GM21576 (cell line): ENCODE measurements around the gene ZNF48.
"Not testable (repeated sequence)": the region's sequence is repeated elsewhere in the genome, so short reads cannot be mapped to it uniquely, and the experiment has no call there.

ENCODE experiments used
- ATAC-seq: cut with Tn5 transposase; IDR thresholded peaks from one replicate; pipeline ENCODE4 v1.9.1; 2021; ENCODE audit warnings: mild to moderate bottlenecking, moderate library complexity; ENCODE audit not compliant: unreplicated experiment

Gene ZNF48

DNA sequence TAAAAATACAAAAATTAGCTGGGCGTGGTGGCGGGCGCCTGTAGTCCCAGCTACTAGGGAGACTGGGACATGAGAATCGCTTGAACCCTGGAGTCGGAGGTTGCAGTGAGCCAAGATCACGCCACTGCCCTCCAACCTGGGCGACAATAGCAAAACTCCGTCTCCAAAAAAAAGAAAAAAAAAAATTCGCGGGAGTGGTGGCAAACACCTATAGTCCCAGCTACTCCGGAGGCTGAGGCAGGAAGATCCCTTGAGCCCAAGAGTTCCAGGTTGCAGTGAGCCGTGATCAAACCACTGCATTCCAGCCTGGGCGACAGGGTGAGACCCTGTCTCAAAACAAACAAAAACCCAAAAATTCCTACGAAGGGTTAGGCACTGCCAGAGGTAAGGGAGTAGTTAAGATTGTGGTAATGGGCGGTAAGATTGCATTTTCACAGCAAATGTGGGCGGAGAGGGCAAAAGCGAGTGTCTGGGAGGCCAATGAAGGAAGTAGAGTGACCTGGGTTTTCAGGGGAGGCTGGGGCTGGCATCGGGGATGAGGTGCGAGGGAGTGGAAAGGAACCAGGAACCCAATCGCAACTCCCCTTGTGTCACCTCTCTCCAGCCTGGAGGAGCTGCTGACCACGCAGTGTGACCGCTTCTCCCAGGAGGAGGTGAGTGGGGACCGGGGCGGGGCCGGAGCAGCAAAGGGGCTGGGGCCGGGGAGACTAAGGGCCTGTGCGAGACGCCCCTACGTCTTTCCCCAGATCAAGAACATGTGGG lies 18.0 kb upstream of the ZNF48 start:
- no peak for ATAC-seq

DNA sequence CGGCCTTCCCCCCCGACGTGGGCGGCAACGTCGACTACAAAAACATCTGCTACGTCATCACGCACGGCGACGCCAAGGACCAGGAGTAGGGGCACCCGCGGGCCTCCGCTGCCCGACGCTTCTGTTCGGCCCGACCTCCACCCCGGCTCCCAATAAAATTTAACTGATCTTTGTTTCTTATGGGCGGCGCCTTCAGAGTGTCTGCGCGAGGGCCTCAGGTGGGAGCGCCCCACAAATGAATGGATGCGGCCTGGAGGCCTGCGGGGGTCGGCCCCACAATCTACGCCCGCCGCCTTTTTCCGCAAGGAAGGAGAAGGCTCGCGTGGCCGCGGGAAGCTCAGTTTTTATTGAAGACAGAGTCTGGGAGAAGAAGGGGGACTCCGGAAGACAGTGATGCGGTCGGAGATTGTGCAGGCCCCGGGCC lies 17.4 kb upstream of the ZNF48 start:
- ATAC-seq: peak; percentile 31

DNA sequence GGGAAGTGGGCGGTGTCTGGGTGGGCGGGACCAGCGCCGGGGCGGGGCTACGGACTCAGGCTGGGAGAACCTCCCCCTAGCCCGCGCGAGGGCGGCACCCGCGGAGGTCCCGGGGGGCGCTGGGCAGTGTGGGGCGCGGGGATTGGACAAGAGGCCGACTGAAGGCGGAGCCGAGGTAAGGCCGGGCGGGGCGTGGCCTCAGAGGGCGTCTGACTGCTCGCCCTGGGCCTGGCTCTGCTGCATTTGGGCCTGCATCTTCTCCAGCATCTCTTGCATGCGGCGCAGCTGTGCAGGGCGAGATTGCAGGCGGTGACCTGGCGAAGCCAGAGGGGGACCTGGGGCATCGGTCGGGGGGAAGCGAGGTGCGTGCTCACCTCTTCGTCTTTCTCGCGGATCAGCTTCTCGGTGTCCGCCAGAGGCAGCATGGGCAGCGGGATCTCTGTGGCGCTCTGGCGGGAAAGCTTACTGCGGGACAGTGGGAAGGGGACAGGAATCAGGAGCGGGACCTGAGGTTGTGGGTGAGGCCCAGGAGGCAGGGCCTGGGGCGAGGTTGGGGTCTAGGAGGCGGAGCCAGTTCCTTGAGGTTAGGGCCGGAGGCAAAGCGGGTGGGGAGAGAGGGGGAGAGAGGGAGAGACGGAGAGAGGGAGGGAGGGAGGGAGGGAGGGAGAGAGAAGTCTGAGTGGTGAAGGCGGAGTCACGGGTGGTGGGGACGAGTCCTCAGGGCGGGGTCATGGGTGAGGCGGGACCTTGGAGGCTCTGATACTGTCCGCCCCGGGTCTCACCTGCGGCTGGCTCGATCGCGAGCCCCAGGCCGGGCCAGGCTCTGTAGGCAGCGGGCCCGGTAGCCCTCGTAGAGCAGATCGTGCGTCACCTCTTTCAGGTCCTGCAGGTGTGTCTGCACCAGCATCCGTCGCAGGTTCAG lies 16.7 kb upstream of the ZNF48 start:
- peak; percentile 85 for ATAC-seq

DNA sequence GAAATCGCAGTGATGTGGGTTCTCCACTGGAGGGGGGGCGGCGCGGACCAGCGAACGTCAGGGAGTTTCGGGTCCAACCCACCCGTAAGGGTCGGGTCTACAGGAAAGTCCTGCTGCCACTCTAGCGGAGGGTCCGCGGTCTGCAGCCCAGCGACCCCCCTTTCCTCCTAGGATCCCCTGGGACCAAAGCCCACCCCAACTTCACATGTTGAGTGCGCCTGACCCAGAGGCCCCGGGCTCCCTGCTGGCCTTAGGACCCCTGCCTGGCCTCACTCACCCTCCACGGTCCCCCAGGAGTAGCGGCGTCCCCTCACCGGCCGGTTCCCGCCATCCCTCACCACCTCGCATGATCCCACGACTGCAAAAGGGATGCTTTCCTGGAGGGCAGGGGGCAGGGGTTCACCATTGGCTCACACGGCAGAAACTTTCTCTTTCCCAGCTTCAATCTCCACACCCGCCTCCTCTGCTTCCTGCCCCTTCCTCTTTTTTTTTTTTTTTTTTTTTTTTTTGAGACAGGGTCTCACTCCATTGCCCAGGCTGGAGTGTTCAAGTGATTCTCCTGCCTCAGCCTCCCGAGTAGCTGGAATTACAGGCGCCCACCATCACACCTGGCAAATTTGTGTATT lies 15.9 kb upstream of the ZNF48 start:
- no peak for ATAC-seq

DNA sequence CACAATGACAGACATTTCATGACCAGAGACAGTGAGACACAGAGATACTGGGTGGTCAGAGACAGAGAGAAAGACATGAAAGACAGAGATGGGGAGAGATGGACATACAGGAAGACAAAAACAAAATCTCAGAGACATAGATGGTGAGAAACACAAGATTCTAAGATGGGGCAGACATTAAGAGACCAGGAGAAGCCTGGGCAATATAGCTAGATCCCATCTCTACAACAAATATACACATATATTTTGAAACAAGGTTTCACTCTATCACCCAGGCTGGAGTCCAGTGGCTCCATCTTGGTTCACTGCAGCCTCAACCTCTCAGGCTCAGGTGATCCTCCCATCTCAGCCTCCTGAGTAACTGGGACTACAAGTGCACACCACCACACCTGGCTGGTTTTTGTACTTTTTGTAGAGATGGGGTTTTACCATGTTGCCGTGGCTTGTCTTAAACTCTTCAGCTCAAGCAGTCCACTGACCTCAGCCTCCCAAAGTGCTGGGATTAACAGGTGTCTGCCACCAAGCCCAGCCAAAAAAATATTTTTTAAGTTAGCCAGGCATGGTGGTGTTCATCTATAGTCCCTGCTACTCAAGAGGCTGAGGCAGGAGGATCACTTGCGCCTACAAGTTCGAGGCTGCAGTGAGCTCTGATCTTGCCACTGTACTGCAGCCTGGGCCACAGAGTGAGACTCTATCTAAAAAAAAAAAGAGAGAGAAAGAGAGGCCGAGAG lies 15.0 kb upstream of the ZNF48 start:
- ATAC-seq: no peak

DNA sequence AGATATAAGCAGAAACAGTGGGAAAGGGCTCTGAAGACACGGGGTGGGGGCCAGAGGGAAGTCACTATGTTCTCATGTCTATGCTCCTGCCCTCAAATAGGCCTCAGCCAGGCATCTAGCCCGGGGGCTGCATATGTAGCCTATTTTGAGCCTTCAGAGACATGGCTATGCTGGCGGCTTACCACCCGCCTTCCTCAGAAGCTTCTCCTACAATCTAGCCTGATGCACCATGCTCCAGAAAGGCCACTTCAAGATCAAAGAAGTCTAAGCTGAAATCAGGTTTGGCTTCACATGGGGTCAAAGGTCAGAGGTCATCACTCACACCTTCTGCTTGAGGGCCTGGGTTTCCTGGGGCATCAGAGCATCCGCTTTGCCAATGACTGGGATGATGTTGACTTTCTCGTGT lies 14.4 kb upstream of the ZNF48 start:
- no peak for ATAC-seq

DNA sequence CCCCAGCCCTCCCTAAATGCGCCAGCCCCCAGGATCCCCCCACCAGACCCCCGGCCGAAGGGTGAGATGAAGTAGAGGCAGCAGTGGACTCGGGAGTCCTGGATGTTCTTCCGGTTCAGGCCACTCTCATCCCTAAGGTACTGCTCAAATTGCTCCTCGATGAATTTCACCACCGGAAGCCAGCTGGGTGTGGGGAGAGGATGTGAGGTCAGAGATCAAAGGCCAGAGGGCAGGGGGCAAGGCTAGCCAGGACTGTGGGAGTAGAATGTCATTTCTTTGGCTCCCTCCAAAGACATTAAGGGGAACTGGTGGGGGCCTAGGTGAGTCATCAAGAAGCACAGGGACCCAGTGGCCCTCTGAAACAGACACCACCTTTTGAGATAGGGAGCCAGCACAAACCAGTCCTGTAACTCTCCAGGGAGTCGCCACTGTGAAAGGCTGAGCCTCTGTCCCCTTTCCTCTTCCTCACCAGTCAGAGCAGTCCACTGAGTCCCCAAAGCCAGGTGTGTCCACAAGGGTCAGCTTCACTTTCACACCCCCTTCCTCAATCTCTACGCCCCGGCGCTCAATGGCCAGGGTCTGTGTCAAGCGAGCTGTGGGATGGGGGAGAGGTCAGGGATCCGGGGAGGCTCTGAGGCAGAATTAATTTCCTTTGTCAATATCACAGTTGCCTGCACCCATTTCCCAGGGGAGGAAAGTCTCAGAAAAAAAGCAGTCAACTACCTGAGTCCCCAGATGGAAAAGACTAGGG lies 13.8 kb upstream of the ZNF48 start:
- no peak for ATAC-seq

DNA sequence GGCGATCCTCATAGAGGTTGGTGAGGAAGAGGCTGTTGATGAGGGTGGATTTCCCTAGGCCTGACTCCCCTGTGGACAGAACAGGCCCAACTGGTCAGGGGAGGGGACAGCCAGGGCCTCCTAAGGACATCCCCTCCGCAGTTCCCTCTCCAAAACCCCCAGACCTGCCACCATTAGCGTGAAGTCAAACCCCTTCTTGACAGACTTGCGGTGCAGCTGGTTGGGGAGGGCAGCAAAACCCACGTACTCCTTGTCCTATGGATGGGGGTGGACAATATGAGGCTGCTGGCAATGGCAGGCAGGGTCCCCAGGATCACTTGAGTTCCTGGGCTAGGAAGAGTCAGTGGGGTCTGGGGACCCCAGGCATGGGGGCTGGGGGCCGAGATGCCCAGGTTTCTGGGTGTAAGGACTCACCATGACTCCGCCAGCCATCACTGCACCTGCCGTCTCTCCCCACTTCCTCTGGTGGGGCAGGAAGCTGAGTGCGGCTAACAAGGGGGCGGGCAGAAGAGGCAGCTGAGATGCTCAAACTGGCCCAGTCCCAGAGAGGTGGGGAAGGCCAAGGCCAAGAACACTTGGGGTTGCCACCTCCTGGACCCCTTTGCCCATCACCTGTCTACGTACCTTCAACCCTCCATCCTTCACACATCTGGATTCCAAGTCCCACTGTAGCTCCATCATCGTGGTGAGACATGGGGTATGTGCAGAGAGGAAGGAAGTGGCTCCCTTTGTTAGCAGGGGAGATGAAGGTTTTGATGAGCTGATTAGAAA lies 12.9 kb upstream of the ZNF48 start, which contains the start of gene SEPTIN1:
TSS of gene SEPTIN1 (minus strand) at position 451 of the 771 bp plus-strand sequence. CDS start at position 432, 19 bp downstream.
- ATAC-seq: no peak

DNA sequence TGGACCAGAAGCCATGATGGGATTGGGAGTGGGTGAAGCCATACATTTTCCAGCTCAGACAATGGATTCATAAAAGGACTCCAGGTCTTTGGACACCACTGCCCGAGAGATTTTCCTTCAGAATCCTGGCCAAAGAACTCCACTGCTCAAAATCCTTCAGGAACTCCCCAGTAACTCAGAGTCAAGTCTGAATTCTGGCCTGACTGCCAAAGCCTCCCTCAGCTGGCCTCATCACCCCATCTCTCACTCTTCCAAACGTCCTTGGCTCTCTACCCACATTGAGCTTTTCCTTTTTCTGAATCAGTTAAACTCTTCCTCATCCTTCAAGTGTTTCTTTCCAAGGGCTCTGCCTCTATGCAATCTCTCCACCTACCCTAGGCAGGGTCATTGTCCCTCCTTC lies 11.7 kb upstream of the ZNF48 start:
- no peak for ATAC-seq

DNA sequence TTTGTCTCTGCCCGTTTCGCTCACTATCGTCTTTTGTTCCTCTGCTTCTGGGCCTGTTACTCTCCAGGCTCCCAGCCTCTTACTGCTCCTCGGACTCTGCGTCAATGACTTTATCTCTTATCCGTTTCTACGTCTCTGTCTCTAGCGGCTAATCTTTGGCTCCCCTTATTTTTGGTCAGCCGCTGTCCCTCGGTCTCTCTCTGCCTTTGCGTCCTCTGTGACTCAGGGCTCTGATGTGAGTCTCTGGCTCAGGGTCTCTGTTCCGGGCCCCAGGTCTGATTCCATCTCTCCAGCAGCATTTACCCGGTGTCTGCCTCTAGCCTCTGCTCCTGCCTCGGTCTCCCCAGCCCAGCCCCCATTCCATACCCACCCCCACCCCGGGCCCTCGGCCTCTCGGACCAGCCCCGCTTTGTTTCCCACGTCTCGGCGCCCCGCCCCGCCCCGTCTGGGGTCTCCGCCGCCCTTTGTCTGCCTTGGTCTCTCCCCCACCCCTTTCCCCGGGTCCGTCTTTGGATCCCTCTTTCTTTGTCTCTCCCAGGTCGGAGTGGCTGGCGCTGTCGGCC lies 547 bp upstream of the ZNF48 start:
- ATAC-seq: no peak

DNA sequence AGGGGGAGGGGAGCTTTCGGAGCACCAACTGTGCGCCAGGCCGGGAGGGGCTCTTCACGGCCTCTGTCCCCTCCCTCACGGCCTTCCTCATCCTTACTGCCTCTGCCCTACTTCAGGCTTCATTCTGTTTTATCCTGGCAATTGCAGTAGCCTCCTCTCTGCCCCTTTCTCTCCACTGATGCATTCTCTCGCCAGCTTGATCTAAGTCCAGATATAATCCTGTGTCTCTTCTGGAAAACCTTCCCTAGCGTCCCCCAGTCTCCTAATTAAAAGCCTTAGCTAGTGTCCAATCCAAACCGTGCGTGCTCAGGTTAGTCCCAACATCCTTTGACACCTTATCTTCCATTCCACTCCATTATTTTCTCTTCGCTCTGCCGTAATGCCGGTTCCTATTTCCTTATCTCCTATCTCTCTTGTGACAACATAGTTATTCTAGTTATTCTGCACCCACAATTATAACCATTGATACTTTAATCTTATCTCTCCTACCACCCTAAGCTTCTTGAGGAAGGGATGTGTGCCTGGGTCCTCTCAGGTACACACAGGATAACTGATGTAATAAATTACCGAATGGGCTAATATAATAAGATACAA lies 869 bp downstream of the ZNF48 start:
- ATAC-seq: no peak

DNA sequence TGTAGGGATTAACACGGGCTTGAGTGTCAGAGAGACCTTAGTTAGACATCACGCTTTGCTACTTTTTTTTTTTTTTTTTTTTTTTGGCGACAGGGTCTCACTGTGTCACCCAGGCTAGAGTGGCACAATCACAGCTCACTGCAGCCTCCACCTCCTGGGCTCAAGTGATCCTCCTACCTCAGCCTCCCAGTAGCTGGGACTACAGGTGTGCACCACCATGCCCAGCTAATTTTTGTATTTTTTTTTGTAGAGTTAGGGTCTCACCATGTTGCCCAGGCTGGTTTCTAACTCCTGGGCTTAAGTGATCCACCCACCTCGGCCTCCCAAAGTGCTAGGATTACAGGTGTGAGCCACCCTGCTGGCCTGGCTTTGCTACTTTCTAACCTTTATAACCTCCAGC lies 1.4 kb downstream of the ZNF48 start:
- not testable (repeated sequence) for ATAC-seq

DNA sequence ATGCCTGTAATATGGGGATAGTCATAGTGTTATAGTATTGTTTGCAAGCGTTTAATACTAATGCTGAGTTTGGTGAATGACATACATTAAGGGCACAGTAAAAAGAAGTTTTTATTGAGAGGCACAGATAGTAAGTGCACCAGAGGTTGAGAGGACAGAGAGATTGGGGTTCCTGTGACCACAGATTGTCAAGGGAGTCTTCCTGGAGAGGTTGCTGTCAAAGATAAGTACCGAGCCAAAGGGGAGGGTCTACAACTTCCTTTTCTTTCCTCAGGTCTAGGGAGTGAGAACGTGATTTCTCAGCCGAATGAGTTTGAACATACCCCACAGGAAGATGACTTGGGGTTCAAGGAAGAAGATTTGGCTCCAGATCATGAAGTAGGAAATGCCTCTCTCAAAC lies 1.8 kb downstream of the ZNF48 start:
- no peak for ATAC-seq

DNA sequence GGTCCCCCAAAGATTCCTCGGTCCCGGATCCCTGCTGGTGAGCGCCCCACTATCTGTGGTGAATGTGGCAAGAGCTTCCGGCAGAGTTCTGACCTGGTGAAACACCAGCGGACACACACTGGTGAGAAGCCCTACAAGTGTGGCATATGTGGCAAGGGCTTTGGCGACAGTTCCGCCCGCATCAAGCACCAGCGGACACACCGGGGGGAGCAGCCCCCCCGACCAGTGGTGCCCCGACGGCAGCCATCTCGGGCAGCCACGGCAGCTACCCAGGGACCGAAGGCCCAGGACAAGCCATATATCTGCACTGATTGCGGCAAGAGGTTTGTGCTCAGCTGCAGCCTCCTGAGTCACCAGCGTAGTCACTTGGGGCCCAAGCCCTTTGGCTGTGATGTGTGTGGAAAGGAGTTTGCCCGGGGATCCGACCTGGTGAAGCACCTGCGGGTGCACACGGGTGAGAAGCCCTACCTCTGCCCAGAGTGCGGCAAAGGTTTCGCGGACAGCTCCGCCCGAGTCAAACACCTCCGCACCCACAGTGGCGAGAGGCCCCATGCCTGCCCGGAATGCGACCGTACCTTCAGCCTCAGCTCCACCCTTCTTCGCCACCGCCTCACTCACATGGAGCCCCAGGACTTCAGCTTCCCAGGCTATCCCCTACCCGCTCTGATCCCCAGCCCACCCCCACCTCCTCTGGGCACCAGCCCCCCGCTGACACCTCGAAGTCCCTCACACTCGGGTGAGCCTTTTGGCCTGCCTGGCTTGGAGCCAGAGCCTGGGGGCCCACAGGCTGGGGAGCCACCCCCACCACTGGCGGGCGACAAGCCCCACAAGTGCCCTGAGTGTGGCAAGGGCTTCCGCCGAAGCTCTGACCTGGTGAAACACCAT lies 2.8 kb downstream of the ZNF48 start:
- ATAC-seq: no peak

DNA sequence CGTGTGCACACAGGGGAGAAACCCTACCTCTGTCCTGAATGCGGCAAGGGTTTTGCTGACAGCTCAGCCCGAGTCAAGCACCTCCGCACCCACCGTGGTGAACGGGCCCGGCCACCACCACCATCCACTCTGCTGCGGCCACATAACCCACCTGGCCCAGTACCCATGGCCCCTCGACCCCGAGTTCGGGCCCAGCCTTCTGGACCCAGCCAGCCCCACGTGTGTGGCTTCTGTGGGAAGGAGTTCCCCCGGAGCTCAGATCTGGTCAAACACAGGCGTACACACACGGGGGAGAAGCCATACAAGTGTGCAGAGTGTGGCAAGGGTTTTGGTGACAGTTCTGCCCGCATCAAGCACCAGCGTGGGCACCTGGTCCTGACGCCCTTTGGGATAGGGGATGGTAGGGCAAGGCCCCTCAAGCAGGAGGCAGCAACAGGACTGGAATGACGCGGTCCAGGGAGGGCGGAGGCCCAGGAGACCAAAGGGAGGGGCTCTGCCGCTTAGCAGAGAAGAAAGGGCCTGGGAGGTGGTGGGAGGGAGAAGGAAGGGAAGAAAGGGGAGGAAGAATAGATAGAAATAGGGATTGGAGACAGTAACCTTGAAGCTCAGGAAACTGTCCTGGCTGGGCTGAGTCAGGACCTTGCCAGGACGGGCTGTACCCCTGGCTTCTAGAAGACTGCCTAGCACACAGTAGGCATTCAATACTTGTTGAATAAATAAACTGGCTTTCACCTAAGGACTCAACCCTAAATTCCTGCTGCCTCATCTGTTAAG lies 3.6 kb downstream of the ZNF48 start:
- no peak for ATAC-seq

DNA sequence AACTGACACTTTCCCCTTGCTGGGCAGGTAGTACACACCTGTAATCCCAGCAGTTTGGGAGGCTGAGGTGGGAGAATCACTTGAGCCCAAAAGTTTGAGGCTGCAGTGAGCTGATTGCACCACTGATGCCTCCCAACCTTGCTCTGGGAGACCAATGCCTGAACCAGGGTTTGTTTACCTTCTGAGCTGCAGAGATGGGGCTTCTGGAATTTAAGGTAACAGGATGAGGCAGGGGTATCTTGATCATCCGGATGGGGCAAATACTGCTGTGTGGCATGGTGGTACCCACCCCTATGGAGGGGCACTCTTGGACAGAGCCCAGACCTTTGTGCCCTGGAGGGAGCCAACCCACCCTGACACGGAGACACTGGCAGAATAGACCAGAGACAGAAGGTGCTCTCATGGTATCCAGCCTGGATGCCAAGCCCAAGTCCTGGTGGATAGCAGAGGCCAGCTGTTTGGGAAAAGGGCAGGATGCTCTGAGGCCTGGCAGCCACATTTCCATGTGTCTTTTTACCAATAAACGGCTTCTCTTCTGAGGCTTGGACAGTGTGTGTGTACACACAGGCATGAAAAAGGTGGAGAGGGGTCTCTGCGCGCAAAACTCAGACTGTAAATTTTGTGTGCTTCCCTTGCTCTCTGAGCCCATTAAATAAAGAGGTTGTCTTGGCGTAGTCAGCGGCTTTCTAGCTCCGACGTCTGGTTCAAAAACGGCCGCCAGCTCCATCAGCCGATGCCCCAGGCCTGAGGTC lies 4.4 kb downstream of the ZNF48 start:
- ATAC-seq: no peak
